Left ventricle myocardium superior (tissue), 1 donor: ENCODE measurements around the gene PNMA8A. TPM values are rescaled to one million over a fixed set of nuclear protein-coding genes. Genes with fewer than 3 reads are reported as not detected.
"Not testable (repeated sequence)": the region's sequence is repeated elsewhere in the genome, so short reads cannot be mapped to it uniquely, and the experiment has no call there.

Source experiments
- ATAC-seq: fragments of 200-7000 bp; cut with Tn5 transposase; one replicate; pipeline ENCODE4 v1.9.1; 2020; ENCODE audit warnings: mild to moderate bottlenecking, moderate library complexity
- DNase-seq: peaks from one replicate; pipeline ENCODE4 v3.0.0-alpha.2; 2020
- intact Hi-C: fragments of 100-400 bp; cut with micrococcal nuclease; formaldehyde crosslinking; loops from one replicate; pipeline ENCODE4 v1.11.0; 2022
- long read RNA-seq: library from polyadenylated mRNA; unstranded; transcript quantifications from one replicate; pipeline ENCODE4 v2.0.0, GENCODE V29; 2021
- total RNA-seq: library from RNA; stranded (reverse); fragmentation: NEBNext Ultra II Directional; extraction: Animal tissue kit (Norgen Biotek cat#: 25700); gene quantifications from one replicate; pipeline ENCODE4 v1.2.1, GENCODE V29; 2021
- donor health status: DM: no; HTN: yes; CAD: no; lungs with severe emphysema.

Gene PNMA8A, protein sequence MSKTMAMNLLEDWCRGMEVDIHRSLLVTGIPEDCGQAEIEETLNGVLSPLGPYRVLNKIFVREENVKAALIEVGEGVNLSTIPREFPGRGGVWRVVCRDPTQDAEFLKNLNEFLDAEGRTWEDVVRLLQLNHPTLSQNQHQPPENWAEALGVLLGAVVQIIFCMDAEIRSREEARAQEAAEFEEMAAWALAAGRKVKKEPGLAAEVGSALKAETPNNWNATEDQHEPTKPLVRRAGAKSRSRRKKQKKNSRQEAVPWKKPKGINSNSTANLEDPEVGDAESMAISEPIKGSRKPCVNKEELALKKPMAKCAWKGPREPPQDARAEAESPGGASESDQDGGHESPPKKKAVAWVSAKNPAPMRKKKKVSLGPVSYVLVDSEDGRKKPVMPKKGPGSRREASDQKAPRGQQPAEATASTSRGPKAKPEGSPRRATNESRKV
- 9.4 TPM for total RNA-seq
- long read RNA-seq, partial matches to known transcripts: 2 of 7 reads
- long read RNA-seq, other reads (novel, unspliced or antisense): 5 of 7 reads

DNA sequence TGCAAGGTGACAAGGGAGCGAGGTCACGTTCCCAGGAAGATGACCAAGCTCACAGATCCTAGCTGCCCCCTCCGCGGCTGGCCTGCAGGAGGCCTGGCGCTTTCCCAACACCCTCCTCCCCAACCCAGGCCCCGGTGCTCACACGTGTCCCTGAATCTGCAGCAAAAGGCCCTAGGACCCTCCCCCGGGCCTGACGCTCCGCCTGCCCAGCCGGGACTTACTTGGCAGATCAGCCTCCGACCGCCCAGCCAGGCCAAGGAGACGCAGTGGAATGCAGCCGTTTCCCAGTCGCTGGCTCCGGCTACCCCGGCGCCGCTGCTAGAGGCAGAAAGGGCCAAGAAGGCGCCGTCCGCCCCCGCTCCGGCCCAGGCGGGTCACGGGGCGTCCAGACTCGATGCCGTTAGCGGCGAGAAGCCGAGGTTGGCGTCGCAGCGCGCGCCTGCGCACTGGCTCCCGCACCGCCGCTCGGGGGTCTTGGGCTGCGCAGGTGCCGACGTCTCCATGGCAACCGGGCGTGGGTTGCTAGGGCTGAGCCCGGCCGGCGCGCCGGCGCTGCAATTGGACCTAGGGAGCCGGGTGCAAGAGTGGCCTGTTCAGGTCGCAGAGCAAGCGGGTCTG lies at the start of gene PNMA8A:
Gene PNMA8A (minus strand): TSS at position 448 of the 618 bp plus-strand sequence. CDS start 528 bp downstream, outside the sequence.
- intact Hi-C loops: no loop called here
- DNase-seq (peak; percentile 85), ATAC-seq (peak; percentile 92)

DNA sequence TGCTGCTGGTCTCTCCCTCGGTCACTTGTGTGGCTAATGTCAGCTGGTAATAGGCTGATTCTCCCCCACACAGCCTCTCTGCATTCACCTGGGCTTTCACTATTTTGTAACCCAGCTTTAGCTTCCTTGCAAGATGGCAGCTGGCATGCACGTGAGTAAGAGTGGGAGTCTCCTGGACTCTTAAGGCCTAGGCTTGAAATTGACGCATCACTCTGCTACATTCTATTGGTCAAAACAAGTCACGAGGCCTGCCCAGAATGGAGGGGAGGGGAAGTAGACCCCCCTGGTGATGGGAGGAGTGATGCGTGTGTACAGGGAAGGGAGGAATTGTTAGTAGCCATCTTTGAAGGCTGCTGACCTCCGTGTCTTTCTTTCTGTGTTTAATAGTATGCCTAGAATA lies 49.3 kb upstream of the PNMA8A start:
- intact Hi-C loops: no loop called here
- ATAC-seq: no peak

DNA sequence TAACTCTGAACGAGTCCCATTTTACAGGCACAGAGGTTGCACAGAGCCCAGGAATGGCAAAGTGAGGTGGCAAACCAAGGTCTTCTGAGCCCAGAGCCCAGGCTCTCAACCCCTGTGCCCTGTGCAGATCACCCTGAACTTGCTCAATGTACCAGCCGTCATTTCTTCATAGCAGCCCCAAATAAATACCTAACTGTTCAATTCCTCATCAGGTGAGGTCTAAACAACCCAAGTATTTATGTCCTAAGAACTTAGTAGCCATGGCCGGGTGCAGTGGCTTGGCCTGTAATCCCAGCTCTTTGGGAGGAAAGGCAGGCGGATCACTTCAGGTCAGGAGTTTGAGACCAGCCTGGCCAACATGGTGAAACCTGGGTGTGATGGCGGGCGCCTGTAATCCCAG lies 46.1 kb upstream of the PNMA8A start:
- no peak for ATAC-seq
- intact Hi-C loops: no loop called here
- no peak for DNase-seq

More for the DNA sequence above, 49.3 kb upstream of the PNMA8A start:
- DNase-seq: no peak

DNA sequence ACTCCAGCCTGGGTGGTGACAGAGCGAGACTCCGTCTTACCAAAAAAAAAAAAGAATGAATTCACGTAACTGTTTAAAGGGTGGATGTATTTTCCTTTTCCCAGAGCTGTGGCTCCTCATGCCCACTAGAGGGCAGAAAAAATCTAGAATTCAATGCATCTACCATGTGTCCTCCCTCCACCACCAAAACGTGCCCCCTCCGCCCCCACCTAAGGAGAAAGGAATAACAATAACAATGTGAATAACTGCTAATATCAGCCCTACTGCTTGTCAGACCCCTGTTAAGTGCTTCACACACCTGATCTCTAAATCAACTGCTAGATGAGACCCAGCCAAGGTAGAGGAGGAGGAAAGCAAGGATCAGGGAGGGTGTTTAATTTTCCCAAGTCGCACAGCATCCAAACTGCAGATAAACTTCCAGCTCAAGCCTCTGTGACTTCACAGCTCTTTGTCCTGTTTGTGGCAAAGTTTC lies 44.6 kb upstream of the PNMA8A start:
- ATAC-seq (peak; percentile 42), DNase-seq (no peak)
- intact Hi-C loops: no loop called here

DNA sequence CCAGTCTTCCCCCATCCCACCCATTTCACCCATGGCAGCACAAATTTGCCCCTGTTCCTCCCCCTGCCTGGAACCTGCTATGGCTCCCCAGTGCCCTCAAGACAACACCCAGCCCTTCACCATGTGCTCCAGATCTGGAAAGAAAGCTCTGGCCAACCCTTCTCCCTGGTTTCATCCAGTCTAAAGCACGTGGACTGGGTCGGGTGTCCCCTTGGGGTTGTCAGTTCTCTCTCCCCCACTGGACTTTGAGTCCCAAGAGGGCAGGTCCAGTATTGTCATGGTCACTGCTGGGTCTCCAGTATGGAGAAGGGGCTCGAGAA lies 43.9 kb upstream of the PNMA8A start:
- ATAC-seq (no peak), DNase-seq (no peak)
- intact Hi-C loops: no loop called here

DNA sequence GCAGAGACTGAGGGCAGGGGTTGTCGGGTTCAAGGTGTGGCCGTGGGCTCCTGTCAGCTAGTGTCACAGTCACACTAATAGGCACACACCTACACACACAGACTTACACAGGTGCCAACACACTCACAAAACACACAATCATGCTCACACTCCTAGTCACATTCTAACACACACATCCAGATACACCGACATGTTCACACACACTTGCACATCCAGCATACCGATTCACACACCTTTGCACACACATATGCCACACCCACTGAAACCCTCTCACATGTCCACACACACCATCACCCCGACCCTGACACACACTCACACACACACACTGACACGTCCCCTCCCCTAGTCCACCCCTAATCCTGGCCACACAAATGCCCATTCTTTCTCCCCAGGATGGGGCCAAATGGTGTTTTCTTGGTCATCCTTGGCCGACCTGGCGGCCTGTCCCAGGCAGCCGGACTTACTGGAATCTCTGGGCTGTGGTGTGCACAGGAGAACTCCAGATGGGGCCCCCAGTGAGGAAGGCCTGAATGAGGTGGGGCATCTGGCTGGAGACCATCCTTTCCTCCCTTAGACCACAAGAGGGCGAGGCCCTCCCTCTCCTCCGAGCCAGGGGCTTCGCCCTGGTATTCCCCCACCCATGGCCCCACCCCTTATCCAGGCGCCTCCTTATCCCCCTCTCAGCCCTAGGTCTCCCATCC lies 43.4 kb upstream of the PNMA8A start:
- ATAC-seq (no peak), DNase-seq (no peak)
- intact Hi-C loops: no loop called here

DNA sequence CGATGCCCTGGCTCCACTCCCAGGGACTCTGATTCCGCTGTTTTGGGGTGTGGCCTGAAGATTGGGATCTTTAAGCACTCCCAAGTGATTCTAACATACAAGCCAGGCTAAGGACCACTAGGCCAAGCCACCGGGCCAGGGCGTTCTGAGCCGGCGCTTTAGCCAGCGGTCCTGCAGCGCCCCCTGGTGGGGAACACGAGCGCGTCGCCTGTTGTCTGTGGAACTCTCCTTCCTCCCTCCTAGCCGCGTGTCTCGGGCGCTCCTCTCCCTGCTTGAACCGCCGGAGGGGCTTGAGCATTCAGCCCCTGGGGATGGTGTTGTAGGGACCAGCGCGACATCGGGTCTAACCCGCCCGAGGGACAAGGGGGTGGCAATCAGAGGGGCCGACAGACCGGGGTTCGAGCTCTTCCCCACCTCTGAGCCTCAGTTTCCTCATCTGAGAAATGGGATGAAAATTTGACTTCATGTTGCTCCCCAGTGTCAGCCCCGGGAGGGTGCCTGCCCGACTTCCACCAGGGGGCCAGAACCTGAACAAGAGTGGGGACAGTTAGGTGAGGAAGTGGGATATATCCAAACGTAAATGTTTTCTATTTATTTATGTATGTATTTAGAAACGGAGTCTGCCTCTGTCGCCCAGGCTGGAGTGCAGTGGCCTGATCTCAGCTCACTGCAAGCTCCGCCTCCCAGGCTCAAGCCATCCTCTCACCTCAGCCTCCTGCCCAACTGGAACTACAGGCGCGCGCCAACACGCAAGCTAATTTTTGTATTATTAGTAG lies 42.3 kb upstream of the PNMA8A start:
- intact Hi-C loops: no loop called here
- DNase-seq (peak; percentile 88), ATAC-seq (peak; percentile 93)

DNA sequence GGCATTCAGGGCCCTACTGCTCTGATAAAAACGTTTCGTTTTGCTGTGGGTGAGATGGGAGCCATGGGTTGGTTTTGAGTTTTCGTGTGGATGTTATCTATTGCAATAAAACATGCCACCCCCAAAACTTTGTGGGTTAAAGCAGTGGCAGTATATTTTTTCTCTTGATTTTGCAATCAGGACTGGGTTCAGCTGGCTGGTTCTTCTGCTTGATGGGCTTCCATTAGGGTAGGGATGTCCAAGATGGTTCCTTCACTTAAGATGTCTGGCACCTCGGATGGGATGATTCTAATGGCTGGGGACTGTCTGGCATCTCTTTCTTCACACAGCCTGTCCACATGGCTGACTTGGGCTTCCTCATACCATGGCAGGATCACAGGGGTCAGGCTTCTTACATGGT lies 39.9 kb upstream of the PNMA8A start:
- intact Hi-C loops: no loop called here
- no peak for ATAC-seq
- DNase-seq: no peak

DNA sequence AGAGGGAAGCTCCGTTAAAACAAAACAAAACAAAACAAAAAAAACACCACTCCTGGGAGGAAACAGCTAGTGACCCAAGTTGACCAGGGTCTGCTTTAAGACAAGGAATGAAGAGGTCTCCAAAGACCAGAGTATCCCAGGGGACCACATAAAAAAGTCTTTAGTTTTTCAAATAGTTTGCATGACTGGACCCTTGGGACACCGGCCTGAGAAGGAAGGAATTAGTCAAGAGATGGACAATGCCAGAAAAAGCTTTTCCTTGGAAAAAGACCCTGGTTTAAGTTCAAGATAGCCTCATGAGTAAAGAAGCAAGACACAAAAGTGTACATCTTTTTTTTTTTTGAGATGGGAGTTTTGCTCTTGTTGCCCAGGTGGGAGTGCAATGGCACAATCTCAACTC lies 36.8 kb upstream of the PNMA8A start:
- intact Hi-C loops: no loop called here
- ATAC-seq (no peak), DNase-seq (no peak)

DNA sequence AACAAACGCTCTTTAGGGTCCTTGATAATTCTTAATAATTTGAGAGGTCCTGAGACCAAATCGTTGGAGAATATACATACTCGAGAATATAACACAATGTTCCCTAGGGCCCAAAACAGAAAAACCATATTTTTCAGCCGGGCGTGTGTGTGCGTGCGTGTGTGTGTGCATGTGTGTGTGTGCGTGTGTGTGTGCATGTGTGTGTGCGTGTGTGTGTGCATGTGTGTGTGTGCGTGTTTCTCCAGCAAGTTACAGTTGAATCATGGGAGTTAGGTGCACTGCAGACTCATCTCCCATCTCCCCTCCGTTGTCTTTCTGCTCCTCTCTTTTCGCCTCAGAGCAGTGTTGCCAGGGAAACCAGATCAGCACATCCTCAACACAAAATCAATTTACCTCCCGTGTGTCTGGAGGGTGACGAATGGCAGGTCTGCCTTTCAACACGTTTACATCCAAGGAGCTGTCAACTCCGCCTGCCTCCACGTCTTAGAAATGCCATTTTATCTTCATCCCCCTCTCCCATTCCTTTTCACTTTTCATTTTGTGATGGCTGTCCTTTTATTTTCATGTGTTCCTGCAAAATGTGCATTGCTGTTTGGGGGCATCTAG lies 32.6 kb upstream of the PNMA8A start:
- DNase-seq: no peak
- intact Hi-C loops: no loop called here
- no peak for ATAC-seq

DNA sequence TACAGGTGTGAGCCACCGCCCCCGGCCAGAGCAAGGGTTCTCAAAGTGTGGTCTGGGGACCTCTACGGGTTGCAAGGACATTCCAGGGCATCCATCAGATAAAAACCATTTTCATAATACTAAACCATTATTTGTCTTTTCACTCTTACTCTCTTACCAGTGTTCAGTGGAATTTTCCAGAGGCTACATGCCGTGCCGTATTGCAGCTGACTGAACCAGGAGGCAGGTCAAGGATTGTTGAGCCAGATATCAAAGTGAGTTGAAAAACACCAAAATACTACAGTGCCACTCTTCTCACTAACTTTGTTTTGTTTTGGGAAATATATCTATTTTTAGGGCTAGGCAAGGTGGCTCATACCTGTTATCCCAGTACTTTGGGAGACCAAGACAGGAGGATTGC lies 31.5 kb upstream of the PNMA8A start:
- ATAC-seq (no peak), DNase-seq (no peak)
- intact Hi-C loops: no loop called here

DNA sequence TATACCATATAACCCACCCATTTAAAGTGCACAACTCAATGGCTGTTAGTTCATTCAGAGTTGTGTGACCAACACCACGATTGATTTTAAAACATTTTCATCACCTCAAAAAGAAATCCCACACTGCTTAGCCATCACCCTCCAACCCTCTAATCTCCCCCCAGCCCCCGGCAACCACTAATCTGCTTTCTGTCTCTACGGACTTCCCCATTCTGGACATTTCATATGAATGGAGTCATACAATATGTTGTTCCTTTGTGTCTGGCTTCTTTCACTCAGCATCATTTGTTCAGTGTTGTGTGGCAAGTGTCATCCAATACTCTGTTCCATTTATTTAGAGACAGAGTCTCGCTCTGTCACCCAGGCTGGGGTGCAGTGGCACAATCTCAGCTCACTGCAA lies 28.3 kb upstream of the PNMA8A start:
- ATAC-seq (no peak), DNase-seq (no peak)
- intact Hi-C loops: no loop called here

DNA sequence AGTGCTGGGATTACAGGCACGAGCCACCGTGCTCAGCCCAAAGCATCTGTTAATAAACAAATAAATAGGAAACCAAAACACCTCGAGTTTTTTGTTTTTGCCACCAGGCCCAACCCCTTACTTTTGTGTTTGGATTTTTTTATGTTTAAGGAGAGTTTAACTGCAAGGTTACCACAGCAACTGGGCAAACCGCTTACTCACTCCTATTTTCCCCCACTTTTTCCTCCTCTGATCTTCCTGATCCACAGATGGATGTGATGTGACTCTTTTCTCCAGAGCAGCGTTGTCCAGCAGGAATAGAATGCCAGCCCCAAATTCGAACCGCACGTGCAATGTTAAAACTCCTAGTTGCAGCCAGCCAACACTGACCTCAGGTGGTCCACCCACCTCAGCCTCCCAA lies 26.4 kb upstream of the PNMA8A start:
- ATAC-seq (no peak), DNase-seq (no peak)
- intact Hi-C loops: no loop called here

DNA sequence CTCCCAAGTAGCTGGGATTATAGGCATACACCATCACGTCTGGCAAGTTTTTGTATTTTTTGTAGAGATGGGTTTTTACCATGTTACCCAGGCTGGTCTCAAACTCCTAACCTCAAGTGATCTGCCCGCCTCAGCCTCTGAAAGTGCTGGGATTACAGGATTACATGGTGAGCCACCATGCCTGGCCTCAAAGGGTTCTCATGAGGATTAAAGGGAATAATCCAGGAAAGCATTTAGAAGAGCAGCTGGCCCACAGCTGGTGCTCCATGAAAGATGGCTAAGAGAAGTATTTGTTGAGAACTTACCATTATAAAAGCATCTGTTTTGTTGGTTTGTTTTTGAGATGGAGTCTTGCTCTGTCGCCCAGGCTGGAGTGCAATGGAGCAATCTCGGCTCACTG lies 25.5 kb upstream of the PNMA8A start:
- DNase-seq, ATAC-seq, intact Hi-C loops: not testable (repeated sequence)

DNA sequence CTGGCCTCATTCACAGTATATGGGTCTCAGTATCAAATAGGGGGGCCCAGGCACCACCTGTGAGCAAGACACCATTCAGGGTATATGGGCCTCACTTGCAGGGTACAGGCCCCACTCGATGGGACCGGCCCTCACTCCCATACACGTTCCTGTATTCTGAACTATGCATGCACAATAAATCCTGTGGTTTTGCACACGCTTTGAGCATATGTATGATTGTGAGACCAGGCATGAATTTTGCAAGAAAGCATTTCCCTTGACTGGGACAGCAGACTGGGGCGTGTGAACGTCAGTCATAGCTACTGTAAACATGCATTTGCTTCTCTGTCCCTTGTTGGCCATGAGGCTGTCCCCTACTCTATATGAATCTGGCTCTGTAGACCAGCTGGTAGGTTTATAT lies 24.9 kb upstream of the PNMA8A start:
- no peak for ATAC-seq
- intact Hi-C loops: no loop called here
- no peak for DNase-seq

DNA sequence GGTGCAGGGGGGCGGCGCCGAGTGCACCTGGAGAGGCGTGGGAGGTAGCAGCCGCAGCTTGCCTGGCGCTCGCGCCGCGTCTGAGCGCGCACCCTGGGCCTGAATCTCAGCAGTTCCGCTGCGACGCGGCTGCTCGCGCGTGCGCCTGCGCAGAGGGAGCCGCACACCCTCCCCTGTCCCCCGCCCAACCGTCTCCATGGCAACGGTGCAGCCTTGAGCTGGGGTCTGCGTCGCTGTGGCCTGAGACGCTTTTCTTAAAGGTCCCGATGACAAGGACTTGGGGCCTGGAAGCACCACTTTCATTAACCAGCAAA lies 24.4 kb upstream of the PNMA8A start, which contains the start of gene PNMA8B:
Gene PNMA8B (minus strand): TSS at position 82 of the 314 bp plus-strand sequence. CDS start 402 bp downstream, outside the sequence.
- DNase-seq (peak; percentile 85), ATAC-seq (peak; percentile 67)
- intact Hi-C loops: no loop called here

DNA sequence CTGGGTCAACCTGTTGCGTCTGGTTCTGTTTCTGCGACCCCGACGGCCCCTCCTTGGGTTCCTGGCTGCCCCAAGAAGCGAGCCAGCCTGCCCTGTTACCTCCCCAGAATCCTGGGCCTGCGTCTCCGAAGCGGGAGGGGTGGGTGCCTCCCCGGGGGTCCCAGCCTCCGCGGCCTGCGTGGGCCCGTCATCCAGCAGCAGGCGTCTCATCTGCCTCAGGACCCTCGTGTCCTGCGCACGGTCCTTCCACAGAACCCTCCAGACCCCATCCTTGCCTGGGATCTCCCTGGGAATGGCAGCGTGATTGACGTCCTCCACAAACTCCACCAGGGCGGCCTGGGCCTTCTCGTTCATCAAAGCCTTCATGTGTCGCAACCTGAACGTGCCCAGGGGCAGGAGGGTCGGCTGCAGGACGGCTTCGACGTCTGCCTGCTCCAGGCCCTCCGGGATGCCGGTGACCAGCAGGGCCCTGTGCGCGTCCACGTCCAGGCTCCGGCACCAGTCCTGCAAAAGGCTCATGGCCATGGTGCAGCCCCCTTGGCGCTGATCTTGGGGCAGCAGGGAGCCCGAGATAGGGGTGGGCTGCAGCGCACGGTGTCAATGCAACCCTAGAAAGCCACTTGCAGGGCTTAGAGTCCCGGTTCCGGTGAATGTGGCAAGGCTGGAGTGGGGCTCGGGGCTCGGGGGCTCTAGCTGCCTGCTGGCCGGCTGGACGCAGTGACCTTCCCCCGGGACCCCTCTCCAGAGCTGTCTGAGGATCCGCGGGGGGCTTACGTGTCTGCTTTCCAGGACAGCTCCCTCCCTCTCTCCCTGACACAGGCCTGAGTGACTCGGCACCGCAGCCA lies 23.8 kb upstream of the PNMA8A start:
- intact Hi-C loops: no loop called here
- DNase-seq (no peak), ATAC-seq (no peak)
